PC-9 (cell line): ENCODE data around the gene FBXO34.

Experiments used
- CTCF ChIP-seq: fragments of 200-600 bp; sonication (generic); conservative IDR thresholded peaks from 2 replicates; pipeline ENCODE4 v1.6.1; 2017; ENCODE audit warnings: mixed run types, antibody characterized with exemption, mild to moderate bottlenecking, moderate library complexity
- EZH2 ChIP-seq: fragments of 200-600 bp; sonication (generic); IDR thresholded peaks from 2 replicates; pipeline ENCODE4 v1.8.0; 2017; ENCODE audit warnings: antibody characterized with exemption, low read depth

- TF ChIP-seq CTCF: no peak
- no peak for TF ChIP-seq EZH2
These were observed 32.5 kb downstream of the FBXO34 start for GRCh38 chr14:55303691-55304145.
